Measurements from ENCODE around the gene CFC1B. TPM values are rescaled to one million over a fixed set of nuclear protein-coding genes. Genes with fewer than 3 reads are reported as not detected.
"Not testable (repeated sequence)": the region's sequence is repeated elsewhere in the genome, so short reads cannot be mapped to it uniquely, and the experiment has no call there.

The CFC1B gene
- total RNA-seq, 2 experiments from 2014 or later = not detected

- H3K4me3 ChIP-seq (ENCODE audit: low read length); H3K36me3 Mint-ChIP-seq (ENCODE audit: low read depth); POLR2A ChIA-PET; H3K27ac ChIP-seq (ENCODE audit: low read depth in 1 of 2, low read length in 2 of 2); H3K4me1 Mint-ChIP-seq (ENCODE audit: low read depth); H3K4me1 ChIP-seq (ENCODE audit: insufficient read depth, low read length); H3K27ac Mint-ChIP-seq; H3K9me3 ChIP-seq (ENCODE audit: control insufficient read depth in 1 of 2, insufficient read depth in 1 of 2, low read length in 2 of 2); ATAC-seq (ENCODE audit: poor library complexity); DNase-seq; H3K27me3 ChIP-seq (ENCODE audit: control insufficient read depth in 1 of 2, insufficient read depth in 2 of 2, low read length in 2 of 2); H3K36me3 ChIP-seq (ENCODE audit: insufficient read depth, low read length); intact Hi-C loops (cut with DNase I, micrococcal nuclease); CTCF ChIA-PET; H3K9me3 Mint-ChIP-seq; H3K27me3 Mint-ChIP-seq; H3K4me3 Mint-ChIP-seq: not testable (repeated sequence)
Observed at GRCh38 chr2:130556441-130556840, 35.4 kb downstream of the CFC1B start.

- H3K4me1 ChIP-seq (ENCODE audit: insufficient read depth, low read length); DNase-seq; H3K4me1 Mint-ChIP-seq (ENCODE audit: low read depth); H3K9me3 Mint-ChIP-seq; POLR2A ChIA-PET; CTCF ChIA-PET; intact Hi-C loops (cut with DNase I, micrococcal nuclease); H3K27me3 ChIP-seq (ENCODE audit: control insufficient read depth in 1 of 2, insufficient read depth in 2 of 2, low read length in 2 of 2); H3K4me3 ChIP-seq (ENCODE audit: low read length); ATAC-seq (ENCODE audit: poor library complexity); H3K27ac Mint-ChIP-seq; H3K36me3 Mint-ChIP-seq (ENCODE audit: low read depth); H3K27ac ChIP-seq (ENCODE audit: low read depth in 1 of 2, low read length in 2 of 2); H3K27me3 Mint-ChIP-seq; H3K4me3 Mint-ChIP-seq; H3K36me3 ChIP-seq (ENCODE audit: insufficient read depth, low read length); H3K9me3 ChIP-seq (ENCODE audit: control insufficient read depth in 1 of 2, insufficient read depth in 1 of 2, low read length in 2 of 2): not testable (repeated sequence)
Observed at GRCh38 chr2:130566165-130566564, 45.1 kb downstream of the CFC1B start.

- H3K27ac ChIP-seq (ENCODE audit: low read depth in 1 of 2, low read length in 2 of 2); H3K36me3 Mint-ChIP-seq (ENCODE audit: low read depth); POLR2A ChIA-PET; H3K9me3 Mint-ChIP-seq; DNase-seq; H3K27ac Mint-ChIP-seq; H3K27me3 Mint-ChIP-seq; H3K9me3 ChIP-seq (ENCODE audit: control insufficient read depth in 1 of 2, insufficient read depth in 1 of 2, low read length in 2 of 2); H3K4me1 Mint-ChIP-seq (ENCODE audit: low read depth); CTCF ChIA-PET; H3K27me3 ChIP-seq (ENCODE audit: control insufficient read depth in 1 of 2, insufficient read depth in 2 of 2, low read length in 2 of 2); H3K4me3 Mint-ChIP-seq; intact Hi-C loops (cut with DNase I, micrococcal nuclease); H3K4me1 ChIP-seq (ENCODE audit: insufficient read depth, low read length); ATAC-seq (ENCODE audit: poor library complexity); H3K36me3 ChIP-seq (ENCODE audit: insufficient read depth, low read length); H3K4me3 ChIP-seq (ENCODE audit: low read length): not testable (repeated sequence)
Observed at GRCh38 chr2:130571929-130572328, 50.9 kb downstream of the CFC1B start.

- H3K27me3 ChIP-seq (ENCODE audit: control insufficient read depth in 1 of 2, insufficient read depth in 2 of 2, low read length in 2 of 2); DNase-seq; ATAC-seq (ENCODE audit: poor library complexity); H3K9me3 Mint-ChIP-seq; H3K9me3 ChIP-seq (ENCODE audit: control insufficient read depth in 1 of 2, insufficient read depth in 1 of 2, low read length in 2 of 2); H3K4me3 Mint-ChIP-seq; H3K27ac ChIP-seq (ENCODE audit: low read depth in 1 of 2, low read length in 2 of 2); H3K4me1 ChIP-seq (ENCODE audit: insufficient read depth, low read length); intact Hi-C loops (cut with DNase I, micrococcal nuclease); H3K27me3 Mint-ChIP-seq; H3K36me3 ChIP-seq (ENCODE audit: insufficient read depth, low read length); H3K36me3 Mint-ChIP-seq (ENCODE audit: low read depth); H3K4me3 ChIP-seq (ENCODE audit: low read length); POLR2A ChIA-PET; H3K4me1 Mint-ChIP-seq (ENCODE audit: low read depth); CTCF ChIA-PET; H3K27ac Mint-ChIP-seq: not testable (repeated sequence)
Observed at GRCh38 chr2:130574230-130574629, 53.2 kb downstream of the CFC1B start.

GRCh38 chr2:130576209-130576784, 55.3 kb downstream of the CFC1B start:
- CTCF ChIA-PET; H3K9me3 ChIP-seq (ENCODE audit: control insufficient read depth in 1 of 2, insufficient read depth in 1 of 2, low read length in 2 of 2); H3K27ac ChIP-seq (ENCODE audit: low read depth in 1 of 2, low read length in 2 of 2); H3K27ac Mint-ChIP-seq; H3K27me3 ChIP-seq (ENCODE audit: control insufficient read depth in 1 of 2, insufficient read depth in 2 of 2, low read length in 2 of 2); intact Hi-C loops (cut with DNase I, micrococcal nuclease); H3K36me3 Mint-ChIP-seq (ENCODE audit: low read depth); H3K4me1 Mint-ChIP-seq (ENCODE audit: low read depth); H3K4me3 ChIP-seq (ENCODE audit: low read length); H3K36me3 ChIP-seq (ENCODE audit: insufficient read depth, low read length); H3K4me1 ChIP-seq (ENCODE audit: insufficient read depth, low read length); DNase-seq; ATAC-seq (ENCODE audit: poor library complexity); H3K27me3 Mint-ChIP-seq; POLR2A ChIA-PET; H3K4me3 Mint-ChIP-seq; H3K9me3 Mint-ChIP-seq: not testable (repeated sequence)

- H3K4me3 ChIP-seq (ENCODE audit: low read length); CTCF ChIA-PET; H3K27me3 Mint-ChIP-seq; H3K4me3 Mint-ChIP-seq; H3K27ac ChIP-seq (ENCODE audit: low read depth in 1 of 2, low read length in 2 of 2); H3K36me3 Mint-ChIP-seq (ENCODE audit: low read depth); H3K36me3 ChIP-seq (ENCODE audit: insufficient read depth, low read length); POLR2A ChIA-PET; H3K27me3 ChIP-seq (ENCODE audit: control insufficient read depth in 1 of 2, insufficient read depth in 2 of 2, low read length in 2 of 2); DNase-seq; ATAC-seq (ENCODE audit: poor library complexity); H3K9me3 Mint-ChIP-seq; intact Hi-C loops (cut with DNase I, micrococcal nuclease); H3K4me1 ChIP-seq (ENCODE audit: insufficient read depth, low read length); H3K27ac Mint-ChIP-seq; H3K4me1 Mint-ChIP-seq (ENCODE audit: low read depth); H3K9me3 ChIP-seq (ENCODE audit: control insufficient read depth in 1 of 2, insufficient read depth in 1 of 2, low read length in 2 of 2): not testable (repeated sequence)
Observed at GRCh38 chr2:130577559-130577958, 56.5 kb downstream of the CFC1B start.

Measured in CD4-positive, alpha-beta T cell (primary cell).